ENCODE data around the gene LMX1B.
A peak's percentile ranks its signal among the peaks of the same experiment; 100 is the strongest.

DNA sequence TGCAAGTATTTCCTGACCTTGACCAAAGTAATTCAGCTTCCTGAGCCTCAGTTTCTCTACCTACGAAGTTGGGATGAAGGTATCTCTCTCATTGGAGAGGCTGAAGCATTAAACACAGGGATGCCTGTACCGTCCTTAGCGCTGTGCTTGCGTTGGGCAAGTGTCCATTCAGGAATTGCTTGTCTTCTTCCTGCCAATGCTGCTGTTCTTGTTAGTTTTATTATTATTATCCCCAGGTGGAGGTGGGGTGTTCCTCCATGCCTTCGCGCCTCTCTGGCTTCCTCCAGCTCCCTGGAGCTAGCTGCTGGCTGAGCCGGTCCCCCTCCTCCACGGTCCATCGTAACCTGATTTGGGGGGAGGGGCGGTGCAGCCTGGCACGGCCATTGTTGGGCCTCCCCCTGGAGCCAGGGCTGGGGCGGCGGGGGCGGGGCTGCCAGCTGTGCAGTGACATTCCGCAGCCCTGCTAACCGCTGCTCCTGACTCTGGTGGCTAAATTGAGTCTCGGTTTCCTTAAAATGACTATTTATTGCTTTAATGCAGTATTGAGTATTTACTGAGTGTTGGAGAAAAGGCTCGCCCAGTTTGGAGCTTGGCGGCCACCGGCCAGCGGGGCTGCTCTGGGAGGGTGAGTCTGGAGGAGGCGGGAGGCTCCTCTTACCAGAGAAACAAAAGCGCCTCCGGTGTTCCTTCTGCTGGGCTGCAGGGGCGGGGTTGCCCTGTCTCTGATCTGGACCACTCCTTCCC lies 51.3 kb downstream of the LMX1B start:
- no peak for TF ChIP-seq RAD21 (IDR thresholded peaks at IDR 0.05; ENCODE audit: low read depth)
- peak; percentile 81 for TF ChIP-seq YY1 (IDR thresholded peaks at IDR 0.05; ENCODE audit: low read depth)
- TF ChIP-seq FOXM1 (IDR thresholded peaks at IDR 0.05; ENCODE audit: borderline replicate concordance, low read depth) = no peak
- TF ChIP-seq, protein P1, sequence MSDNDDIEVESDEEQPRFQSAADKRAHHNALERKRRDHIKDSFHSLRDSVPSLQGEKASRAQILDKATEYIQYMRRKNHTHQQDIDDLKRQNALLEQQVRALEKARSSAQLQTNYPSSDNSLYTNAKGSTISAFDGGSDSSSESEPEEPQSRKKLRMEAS (IDR thresholded peaks at IDR 0.05) = peak; percentile 62
- peak; percentile 76 for TF ChIP-seq EGR1 (IDR thresholded peaks at IDR 0.05)
- TF ChIP-seq CREB1 (IDR thresholded peaks at IDR 0.05; ENCODE audit: low read depth) = no peak
